ENCODE measurements around the gene TBC1D1. TPM values are rescaled to one million over a fixed set of nuclear protein-coding genes. Genes with fewer than 3 reads are reported as not detected.

TBC1D1 gene
- total RNA-seq, 1 donor from 2014 or later = 78.9 TPM

DNA sequence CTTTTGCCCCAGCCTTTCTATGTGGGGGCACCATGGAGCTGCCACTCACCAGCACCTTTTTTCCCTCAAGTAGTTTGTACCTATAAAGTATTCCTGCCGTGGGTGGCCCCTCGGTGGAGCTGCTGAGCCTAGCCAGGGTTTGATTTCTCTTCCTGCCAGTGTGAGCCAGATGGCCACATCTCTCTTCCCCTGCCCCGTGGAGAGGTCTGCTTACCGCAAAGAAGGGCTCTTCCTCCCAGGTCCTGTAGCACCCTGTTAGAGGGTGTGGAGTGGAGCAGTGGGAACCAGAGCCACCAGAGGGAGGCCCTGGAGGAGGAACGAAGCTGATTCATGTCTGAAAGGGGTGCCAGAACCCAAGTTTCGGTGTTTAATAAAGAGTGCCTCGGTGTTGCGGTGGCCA lies 164.7 kb downstream of the TBC1D1 start:
- H3K4me1 Mint-ChIP-seq = peaks cover 24% of the 10 kb centered on the region
- DNase-seq (ENCODE audit: low spot score in 2 of 2, unreplicated experiment in 2 of 2) = no peak
- H3K36me3 Mint-ChIP-seq = peaks cover 21% of the 10 kb centered on the region
- H3K4me3 Mint-ChIP-seq = no peak overlapping the region
- TF ChIP-seq, protein P1, sequence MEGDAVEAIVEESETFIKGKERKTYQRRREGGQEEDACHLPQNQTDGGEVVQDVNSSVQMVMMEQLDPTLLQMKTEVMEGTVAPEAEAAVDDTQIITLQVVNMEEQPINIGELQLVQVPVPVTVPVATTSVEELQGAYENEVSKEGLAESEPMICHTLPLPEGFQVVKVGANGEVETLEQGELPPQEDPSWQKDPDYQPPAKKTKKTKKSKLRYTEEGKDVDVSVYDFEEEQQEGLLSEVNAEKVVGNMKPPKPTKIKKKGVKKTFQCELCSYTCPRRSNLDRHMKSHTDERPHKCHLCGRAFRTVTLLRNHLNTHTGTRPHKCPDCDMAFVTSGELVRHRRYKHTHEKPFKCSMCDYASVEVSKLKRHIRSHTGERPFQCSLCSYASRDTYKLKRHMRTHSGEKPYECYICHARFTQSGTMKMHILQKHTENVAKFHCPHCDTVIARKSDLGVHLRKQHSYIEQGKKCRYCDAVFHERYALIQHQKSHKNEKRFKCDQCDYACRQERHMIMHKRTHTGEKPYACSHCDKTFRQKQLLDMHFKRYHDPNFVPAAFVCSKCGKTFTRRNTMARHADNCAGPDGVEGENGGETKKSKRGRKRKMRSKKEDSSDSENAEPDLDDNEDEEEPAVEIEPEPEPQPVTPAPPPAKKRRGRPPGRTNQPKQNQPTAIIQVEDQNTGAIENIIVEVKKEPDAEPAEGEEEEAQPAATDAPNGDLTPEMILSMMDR (IDR thresholded peaks at IDR 0.05; ENCODE audit: unreplicated experiment) = no peak
- H3K27me3 Mint-ChIP-seq (ENCODE audit: low read depth) = no peaks in the 10 kb centered on the region
- H3K9me3 Mint-ChIP-seq = no peaks in the 10 kb centered on the region
- no peak overlapping the region for H3K27ac Mint-ChIP-seq

DNA sequence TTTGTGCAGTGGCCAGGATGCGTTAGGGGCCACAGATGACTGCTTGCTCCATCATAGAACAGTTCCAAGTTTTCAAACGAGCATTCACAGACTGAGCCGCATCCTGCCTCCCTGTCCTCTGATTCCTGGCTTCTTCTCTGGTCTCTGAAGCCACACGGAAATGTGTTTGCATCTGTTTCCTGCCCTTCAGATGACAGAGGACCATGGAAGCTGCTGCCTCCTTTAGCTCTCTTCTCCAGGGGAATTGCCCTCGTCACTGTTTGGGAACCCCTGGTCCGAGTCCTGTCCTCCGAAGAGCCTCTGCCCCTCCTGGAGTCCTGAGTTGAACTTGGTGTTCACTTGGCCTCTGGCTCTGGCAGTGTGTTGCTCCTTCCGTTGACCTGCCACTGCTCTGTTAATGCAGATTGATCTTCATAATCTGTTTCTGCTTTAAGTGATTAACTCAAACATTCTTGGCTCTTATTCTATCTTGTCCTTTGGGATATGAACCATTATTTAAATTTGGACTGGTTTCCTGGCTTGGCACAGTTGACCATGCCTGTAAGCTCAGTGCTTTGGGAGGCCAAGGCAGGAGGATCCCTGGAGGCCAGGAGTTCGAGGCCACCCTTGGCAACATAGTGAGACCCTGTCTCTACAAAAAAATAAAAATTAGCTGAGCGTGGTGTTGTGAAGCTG lies 165.3 kb downstream of the TBC1D1 start:
- no peak for DNase-seq (ENCODE audit: low spot score in 2 of 2, unreplicated experiment in 2 of 2)
- Mint-ChIP-seq H3K4me3 (no peak overlapping the region), H3K27ac (no peak overlapping the region), H3K27me3 (ENCODE audit: low read depth) (no peaks in the 10 kb centered on the region), H3K36me3 (peaks cover 21% of the 10 kb centered on the region), H3K4me1 (peaks cover 24% of the 10 kb centered on the region), H3K9me3 (no peaks in the 10 kb centered on the region)
- TF ChIP-seq, protein P1 (IDR thresholded peaks at IDR 0.05; ENCODE audit: unreplicated experiment) = no peak

DNA sequence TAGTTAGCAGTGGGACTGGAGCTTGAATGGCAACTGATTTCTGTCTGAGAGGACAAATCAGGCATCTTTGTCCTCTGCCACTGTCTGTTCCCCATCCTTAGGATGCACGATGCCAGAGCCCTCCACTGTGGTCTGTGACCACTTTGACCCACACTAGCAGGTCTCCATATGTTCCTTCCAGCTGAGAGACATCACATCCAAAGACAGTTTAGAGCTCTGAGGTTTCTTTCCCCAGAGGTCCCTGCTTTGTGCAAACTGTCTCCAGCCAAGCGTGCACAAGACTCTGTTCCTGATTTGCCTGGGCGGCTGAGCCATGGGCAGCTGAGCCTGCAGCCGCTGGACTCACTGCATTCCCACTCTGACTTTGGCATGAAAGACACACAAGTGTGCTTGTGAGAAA lies 167.3 kb downstream of the TBC1D1 start:
- peaks cover 30% of the 10 kb centered on the region for H3K4me1 Mint-ChIP-seq
- TF ChIP-seq, protein P1 (IDR thresholded peaks at IDR 0.05; ENCODE audit: unreplicated experiment) = no peak
- no peak overlapping the region for H3K4me3 Mint-ChIP-seq
- H3K36me3 Mint-ChIP-seq = peaks cover 19% of the 10 kb centered on the region
- no peaks in the 10 kb centered on the region for H3K9me3 Mint-ChIP-seq
- no peak overlapping the region for H3K27ac Mint-ChIP-seq
- DNase-seq (ENCODE audit: low spot score in 2 of 2, unreplicated experiment in 2 of 2) = no peak
- no peaks in the 10 kb centered on the region for H3K27me3 Mint-ChIP-seq (ENCODE audit: low read depth)

DNA sequence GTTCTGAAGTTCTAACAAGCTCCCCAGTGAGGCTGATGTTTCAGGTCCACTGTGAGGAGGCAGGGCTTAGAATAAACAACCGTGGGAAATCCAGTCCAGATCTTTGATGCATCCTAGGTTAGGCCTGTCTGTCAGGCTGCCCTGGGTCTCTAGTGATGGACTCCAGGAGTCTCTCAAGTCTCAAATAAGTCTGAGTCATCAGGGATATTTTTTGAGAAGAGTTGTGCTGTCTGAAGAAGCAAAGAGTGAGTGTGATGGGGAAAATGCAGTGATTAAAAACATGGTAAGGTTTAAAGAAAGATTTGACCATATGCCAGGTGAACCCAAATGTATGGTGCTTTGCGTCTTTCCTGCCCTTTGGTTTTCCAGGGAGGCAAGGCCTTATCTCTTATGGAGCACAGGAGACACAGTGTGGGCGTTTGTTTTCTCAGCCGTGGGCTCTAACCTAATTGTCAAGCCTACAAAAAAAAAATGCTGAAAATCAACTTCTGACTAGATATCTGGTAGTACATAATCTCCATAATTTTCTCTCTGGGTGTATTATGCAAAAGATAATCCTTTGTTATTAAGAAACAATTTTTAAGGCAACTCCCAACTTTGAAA lies 170.0 kb downstream of the TBC1D1 start:
- Mint-ChIP-seq H3K36me3 (peaks cover 8% of the 10 kb centered on the region), H3K27me3 (ENCODE audit: low read depth) (no peaks in the 10 kb centered on the region), H3K9me3 (no peaks in the 10 kb centered on the region), H3K27ac (peak overlapping the region; percentile 32), H3K4me1 (peaks cover 24% of the 10 kb centered on the region), H3K4me3 (no peak overlapping the region)
- TF ChIP-seq, protein P1 (IDR thresholded peaks at IDR 0.05; ENCODE audit: unreplicated experiment) = no peak
- no peak for DNase-seq (ENCODE audit: low spot score in 2 of 2, unreplicated experiment in 2 of 2)

DNA sequence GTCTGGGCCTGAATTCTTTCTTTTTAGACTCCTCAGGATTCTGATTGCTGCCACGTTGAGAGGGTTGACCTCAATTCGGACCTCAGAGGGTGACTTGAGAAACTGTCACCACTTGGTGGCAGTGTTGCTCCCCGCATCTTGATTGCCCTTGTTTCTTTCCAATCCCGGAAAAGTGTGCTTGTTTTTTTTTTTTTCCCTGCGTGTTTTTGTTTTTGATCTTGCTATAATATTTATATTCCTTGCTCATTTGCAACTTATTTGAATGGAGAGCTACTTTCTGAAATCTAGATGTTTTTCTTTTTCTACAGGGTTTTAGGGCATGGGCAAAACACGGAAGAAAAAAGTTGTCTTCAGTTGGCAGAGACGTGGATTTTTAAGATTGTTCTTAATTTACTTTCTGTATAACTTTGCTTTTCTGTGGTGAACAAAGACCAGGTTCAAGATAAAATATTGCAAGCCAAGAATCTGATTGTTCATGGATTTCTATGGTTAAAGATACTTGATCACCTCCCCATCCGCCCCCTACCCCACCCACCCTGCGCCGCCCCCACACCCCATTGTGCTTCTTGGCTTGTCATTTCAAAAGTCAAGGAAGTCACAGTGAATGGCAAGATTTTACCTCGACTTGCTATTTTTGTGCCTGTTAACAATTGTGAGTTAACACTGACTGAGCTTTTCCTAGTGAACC lies 171.3 kb downstream of the TBC1D1 start:
- TF ChIP-seq, protein P1 (IDR thresholded peaks at IDR 0.05; ENCODE audit: unreplicated experiment) = peak; percentile 82
- peaks cover 24% of the 10 kb centered on the region for H3K4me1 Mint-ChIP-seq
- H3K9me3 Mint-ChIP-seq = no peaks in the 10 kb centered on the region
- H3K27me3 Mint-ChIP-seq (ENCODE audit: low read depth) = no peaks in the 10 kb centered on the region
- peak overlapping the region; percentile 64 for H3K4me3 Mint-ChIP-seq
- H3K27ac Mint-ChIP-seq = peak overlapping the region; percentile 72
- H3K36me3 Mint-ChIP-seq = peaks cover 7% of the 10 kb centered on the region
- DNase-seq (ENCODE audit: low spot score in 2 of 2, unreplicated experiment in 2 of 2) = peak; percentile 41 to 69

All from mesothelial cell of epicardium (in vitro differentiated cells).